Measurements from ENCODE around the gene CLCN7.

Gene CLCN7

GRCh38 chr16:1413684-1414531, 60.9 kb downstream of the CLCN7 start:
- H3K27me3 ChIP-seq (ENCODE audit: insufficient read depth, low read length): no peaks in the 10 kb centered on the region

GRCh38 chr16:1412847-1413246, 62.0 kb downstream of the CLCN7 start:
- no peak overlapping the region for H2AFZ ChIP-seq (ENCODE audit: low read depth, low read length)
- H3K4me1 ChIP-seq (ENCODE audit: insufficient read depth, low read length): peaks cover 5% of the 10 kb centered on the region
- H3K27me3 ChIP-seq (ENCODE audit: insufficient read depth, low read length): no peaks in the 10 kb centered on the region
- H3K36me3 ChIP-seq (ENCODE audit: insufficient read depth, low read length): no peaks in the 10 kb centered on the region
- H3K9me3 ChIP-seq (ENCODE audit: low read length): no peaks in the 10 kb centered on the region
- H3K4me3 ChIP-seq (ENCODE audit: low read length): no peak overlapping the region

More at GRCh38 chr16:1413684-1414531, 60.9 kb downstream of the CLCN7 start:
- no peaks in the 10 kb centered on the region for H3K9me3 ChIP-seq (ENCODE audit: low read length)
- no peaks in the 10 kb centered on the region for H3K4me1 ChIP-seq (ENCODE audit: insufficient read depth, low read length)
- H3K4me3 ChIP-seq (ENCODE audit: low read length): peak overlapping the region; percentile 72
- H2AFZ ChIP-seq (ENCODE audit: low read depth, low read length): peak overlapping the region; percentile 58
- peaks cover 2% of the 10 kb centered on the region for H3K36me3 ChIP-seq (ENCODE audit: insufficient read depth, low read length)

- Histone ChIP-seq H3K4me3 (ENCODE audit: low read length) (peak overlapping the region; percentile 55), H3K27me3 (ENCODE audit: insufficient read depth, low read length) (no peaks in the 10 kb centered on the region), H3K36me3 (ENCODE audit: insufficient read depth, low read length) (peaks cover 5% of the 10 kb centered on the region), H3K9me3 (ENCODE audit: low read length) (no peaks in the 10 kb centered on the region), H2AFZ (ENCODE audit: low read depth, low read length) (no peak overlapping the region), H3K4me1 (ENCODE audit: insufficient read depth, low read length) (peaks cover 8% of the 10 kb centered on the region)
Observed at GRCh38 chr16:1408171-1408837, 66.5 kb downstream of the CLCN7 start.

- no peaks in the 10 kb centered on the region for H3K27me3 ChIP-seq (ENCODE audit: insufficient read depth, low read length)
- H3K4me3 ChIP-seq (ENCODE audit: low read length): peak overlapping the region; percentile 21
- H3K4me1 ChIP-seq (ENCODE audit: insufficient read depth, low read length): peaks cover 8% of the 10 kb centered on the region
- H3K9me3 ChIP-seq (ENCODE audit: low read length): no peaks in the 10 kb centered on the region
- H3K36me3 ChIP-seq (ENCODE audit: insufficient read depth, low read length): peaks cover 10% of the 10 kb centered on the region
- no peak overlapping the region for H2AFZ ChIP-seq (ENCODE audit: low read depth, low read length)
Observed at GRCh38 chr16:1407753-1408152, 67.1 kb downstream of the CLCN7 start.

- H2AFZ ChIP-seq (ENCODE audit: low read depth, low read length): no peak overlapping the region
- H3K27me3 ChIP-seq (ENCODE audit: insufficient read depth, low read length): no peaks in the 10 kb centered on the region
- H3K9me3 ChIP-seq (ENCODE audit: low read length): no peaks in the 10 kb centered on the region
- H3K36me3 ChIP-seq (ENCODE audit: insufficient read depth, low read length): peaks cover 34% of the 10 kb centered on the region
- H3K4me1 ChIP-seq (ENCODE audit: insufficient read depth, low read length): peaks cover 8% of the 10 kb centered on the region
- H3K4me3 ChIP-seq (ENCODE audit: low read length): no peak overlapping the region
Observed at GRCh38 chr16:1403733-1404132, 71.1 kb downstream of the CLCN7 start.

- Histone ChIP-seq H3K9me3 (ENCODE audit: low read length) (no peaks in the 10 kb centered on the region), H2AFZ (ENCODE audit: low read depth, low read length) (no peak overlapping the region), H3K4me1 (ENCODE audit: insufficient read depth, low read length) (peaks cover 3% of the 10 kb centered on the region), H3K36me3 (ENCODE audit: insufficient read depth, low read length) (peaks cover 39% of the 10 kb centered on the region), H3K4me3 (ENCODE audit: low read length) (no peak overlapping the region), H3K27me3 (ENCODE audit: insufficient read depth, low read length) (no peaks in the 10 kb centered on the region)
Observed at GRCh38 chr16:1403036-1403435, 71.8 kb downstream of the CLCN7 start.

GRCh38 chr16:1401758-1402154, 73.1 kb downstream of the CLCN7 start:
- H3K27me3 ChIP-seq (ENCODE audit: insufficient read depth, low read length): no peaks in the 10 kb centered on the region
- H2AFZ ChIP-seq (ENCODE audit: low read depth, low read length): no peak overlapping the region
- H3K36me3 ChIP-seq (ENCODE audit: insufficient read depth, low read length): peaks cover 39% of the 10 kb centered on the region
- no peaks in the 10 kb centered on the region for H3K4me1 ChIP-seq (ENCODE audit: insufficient read depth, low read length)
- H3K9me3 ChIP-seq (ENCODE audit: low read length): no peaks in the 10 kb centered on the region
- no peak overlapping the region for H3K4me3 ChIP-seq (ENCODE audit: low read length)

GRCh38 chr16:1401061-1401757, 73.6 kb downstream of the CLCN7 start:
- Histone ChIP-seq H3K9me3 (ENCODE audit: low read length) (no peaks in the 10 kb centered on the region), H3K27me3 (ENCODE audit: insufficient read depth, low read length) (no peaks in the 10 kb centered on the region), H2AFZ (ENCODE audit: low read depth, low read length) (no peak overlapping the region), H3K36me3 (ENCODE audit: insufficient read depth, low read length) (peaks cover 40% of the 10 kb centered on the region), H3K4me3 (ENCODE audit: low read length) (no peak overlapping the region), H3K4me1 (ENCODE audit: insufficient read depth, low read length) (no peaks in the 10 kb centered on the region)

- H3K27me3 ChIP-seq (ENCODE audit: insufficient read depth, low read length): no peaks in the 10 kb centered on the region
- no peak overlapping the region for H2AFZ ChIP-seq (ENCODE audit: low read depth, low read length)
- peaks cover 46% of the 10 kb centered on the region for H3K36me3 ChIP-seq (ENCODE audit: insufficient read depth, low read length)
Observed at GRCh38 chr16:1398826-1399581, 75.8 kb downstream of the CLCN7 start.

GRCh38 chr16:1398351-1398750, 76.5 kb downstream of the CLCN7 start:
- Histone ChIP-seq H3K4me3 (ENCODE audit: low read length) (no peak overlapping the region), H2AFZ (ENCODE audit: low read depth, low read length) (no peak overlapping the region), H3K4me1 (ENCODE audit: insufficient read depth, low read length) (no peaks in the 10 kb centered on the region), H3K9me3 (ENCODE audit: low read length) (no peaks in the 10 kb centered on the region), H3K36me3 (ENCODE audit: insufficient read depth, low read length) (peaks cover 48% of the 10 kb centered on the region), H3K27me3 (ENCODE audit: insufficient read depth, low read length) (no peaks in the 10 kb centered on the region)

More at GRCh38 chr16:1398826-1399581, 75.8 kb downstream of the CLCN7 start:
- H3K9me3 ChIP-seq (ENCODE audit: low read length): no peaks in the 10 kb centered on the region
- no peaks in the 10 kb centered on the region for H3K4me1 ChIP-seq (ENCODE audit: insufficient read depth, low read length)
- H3K4me3 ChIP-seq (ENCODE audit: low read length): no peak overlapping the region

GRCh38 chr16:1397779-1398178, 77.0 kb downstream of the CLCN7 start:
- H3K4me3 ChIP-seq (ENCODE audit: low read length): no peak overlapping the region
- H3K27me3 ChIP-seq (ENCODE audit: insufficient read depth, low read length): no peaks in the 10 kb centered on the region
- peaks cover 48% of the 10 kb centered on the region for H3K36me3 ChIP-seq (ENCODE audit: insufficient read depth, low read length)
- no peak overlapping the region for H2AFZ ChIP-seq (ENCODE audit: low read depth, low read length)
- H3K4me1 ChIP-seq (ENCODE audit: insufficient read depth, low read length): no peaks in the 10 kb centered on the region
- no peaks in the 10 kb centered on the region for H3K9me3 ChIP-seq (ENCODE audit: low read length)

GRCh38 chr16:1395444-1396031, 79.3 kb downstream of the CLCN7 start:
- Histone ChIP-seq H3K4me3 (ENCODE audit: low read length) (no peak overlapping the region), H3K27me3 (ENCODE audit: insufficient read depth, low read length) (no peaks in the 10 kb centered on the region), H3K4me1 (ENCODE audit: insufficient read depth, low read length) (no peaks in the 10 kb centered on the region), H3K9me3 (ENCODE audit: low read length) (no peaks in the 10 kb centered on the region), H3K36me3 (ENCODE audit: insufficient read depth, low read length) (peaks cover 49% of the 10 kb centered on the region), H2AFZ (ENCODE audit: low read depth, low read length) (no peak overlapping the region)

Data from neuron (in vitro differentiated cells).